ENCODE results near the gene SEPTIN10. TPM values are rescaled to one million over a fixed set of nuclear protein-coding genes. Genes with fewer than 3 reads are reported as not detected.

SEPTIN10 gene
- total RNA-seq, 1 donor from 2014 or later, result 107 TPM

DNA sequence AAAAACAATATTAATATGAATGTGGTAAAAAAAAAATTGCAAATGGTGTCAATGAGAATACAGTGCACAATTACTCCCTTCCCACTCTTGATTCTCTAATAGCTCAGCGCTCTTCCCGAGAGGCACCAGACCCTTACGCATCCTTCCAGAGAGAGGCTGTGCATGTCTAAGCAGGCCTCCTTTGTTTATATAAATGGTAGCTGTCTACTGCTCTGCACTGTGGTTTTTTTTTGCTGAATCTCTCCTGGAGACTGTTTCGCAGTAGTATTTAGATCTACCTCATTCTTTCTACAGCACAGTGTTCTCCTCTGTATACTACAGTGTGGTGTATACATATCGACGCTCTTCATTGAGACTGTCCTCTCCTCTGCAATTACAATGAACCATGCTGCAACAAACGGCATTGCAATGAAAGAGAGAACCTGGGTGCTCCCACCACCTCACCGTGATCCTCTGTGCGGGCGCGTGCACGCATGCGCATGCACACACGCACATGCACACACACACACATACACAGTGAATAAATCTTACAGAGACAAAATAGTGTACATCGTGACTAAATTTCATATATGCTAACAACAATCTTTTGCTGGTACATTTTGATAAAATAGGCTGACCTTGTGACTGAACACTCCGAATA, 19.4 kb downstream of the SEPTIN10 start:
- H3K4me3 ChIP-seq, result no peak overlapping the region
- TF ChIP-seq, protein P1, sequence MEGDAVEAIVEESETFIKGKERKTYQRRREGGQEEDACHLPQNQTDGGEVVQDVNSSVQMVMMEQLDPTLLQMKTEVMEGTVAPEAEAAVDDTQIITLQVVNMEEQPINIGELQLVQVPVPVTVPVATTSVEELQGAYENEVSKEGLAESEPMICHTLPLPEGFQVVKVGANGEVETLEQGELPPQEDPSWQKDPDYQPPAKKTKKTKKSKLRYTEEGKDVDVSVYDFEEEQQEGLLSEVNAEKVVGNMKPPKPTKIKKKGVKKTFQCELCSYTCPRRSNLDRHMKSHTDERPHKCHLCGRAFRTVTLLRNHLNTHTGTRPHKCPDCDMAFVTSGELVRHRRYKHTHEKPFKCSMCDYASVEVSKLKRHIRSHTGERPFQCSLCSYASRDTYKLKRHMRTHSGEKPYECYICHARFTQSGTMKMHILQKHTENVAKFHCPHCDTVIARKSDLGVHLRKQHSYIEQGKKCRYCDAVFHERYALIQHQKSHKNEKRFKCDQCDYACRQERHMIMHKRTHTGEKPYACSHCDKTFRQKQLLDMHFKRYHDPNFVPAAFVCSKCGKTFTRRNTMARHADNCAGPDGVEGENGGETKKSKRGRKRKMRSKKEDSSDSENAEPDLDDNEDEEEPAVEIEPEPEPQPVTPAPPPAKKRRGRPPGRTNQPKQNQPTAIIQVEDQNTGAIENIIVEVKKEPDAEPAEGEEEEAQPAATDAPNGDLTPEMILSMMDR (IDR thresholded peaks at IDR 0.05), result no peak
- TF ChIP-seq POLR2AphosphoS5 (IDR thresholded peaks at IDR 0.05; ENCODE audit: insufficient read depth in 1 of 2, low read depth in 1 of 2), result no peak
- TF ChIP-seq POLR2A (IDR thresholded peaks at IDR 0.05), result no peak
- DNase-seq (ENCODE audit: extremely low spot score in 2 of 2), result no peak
- peaks cover 11% of the 10 kb centered on the region for H3K4me1 ChIP-seq
- intact Hi-C loops (cut with DNase I), result no loop called here
- no peaks in the 10 kb centered on the region for H3K9me3 ChIP-seq
- no peak overlapping the region for H3K27ac ChIP-seq
- peaks cover 0 to 5% of the 10 kb centered on the region in 2 donors for H3K36me3 ChIP-seq
- H3K27me3 ChIP-seq, result no peaks in the 10 kb centered on the region

DNA sequence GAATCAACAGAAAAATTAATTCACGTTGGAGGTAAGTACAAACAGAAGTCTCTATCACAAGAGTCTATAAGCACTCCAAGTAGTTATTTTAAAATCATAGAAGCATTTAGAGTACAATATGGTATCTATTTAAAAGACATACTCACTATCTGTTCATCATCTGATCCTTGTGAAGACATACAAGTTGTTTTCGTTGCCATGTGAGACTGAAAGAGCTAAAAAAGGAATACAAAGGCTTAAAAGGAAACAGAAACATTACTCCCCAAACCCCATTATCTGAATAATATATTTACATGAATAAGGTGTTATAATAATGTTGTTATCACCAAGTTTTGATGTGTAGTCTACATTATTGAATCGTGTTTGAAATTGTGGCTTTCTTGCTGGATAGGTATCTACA, 20.9 kb downstream of the SEPTIN10 start:
- Histone ChIP-seq H3K4me3 (no peak overlapping the region), H3K36me3 (peaks cover 0 to 5% of the 10 kb centered on the region in 2 donors), H3K27ac (no peak overlapping the region), H3K4me1 (peaks cover 11% of the 10 kb centered on the region), H3K9me3 (no peaks in the 10 kb centered on the region), H3K27me3 (no peaks in the 10 kb centered on the region)
- no peak for TF ChIP-seq POLR2AphosphoS5 (IDR thresholded peaks at IDR 0.05; ENCODE audit: insufficient read depth in 1 of 2, low read depth in 1 of 2)
- TF ChIP-seq, protein P1 (IDR thresholded peaks at IDR 0.05), result no peak
- intact Hi-C loops (cut with DNase I), result no loop called here
- DNase-seq (ENCODE audit: extremely low spot score in 2 of 2), result no peak

DNA sequence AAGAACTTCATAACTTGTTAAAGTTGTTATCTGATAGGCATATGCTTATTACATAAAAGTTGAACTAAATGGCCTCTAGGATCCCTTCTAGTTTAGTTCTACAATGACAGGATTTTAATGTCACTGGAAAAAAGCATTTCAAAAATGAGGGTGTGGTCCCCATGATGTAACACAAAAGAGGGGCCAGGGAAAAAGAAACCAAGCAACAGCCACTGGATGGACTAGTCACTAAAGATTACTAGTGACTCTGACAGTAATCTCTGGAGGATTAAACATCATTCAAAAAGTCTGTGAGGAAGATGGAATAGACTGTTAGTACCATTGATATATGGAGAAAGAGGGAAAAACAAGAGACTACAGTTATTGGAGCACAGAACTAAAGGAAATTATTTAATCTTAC, 22.6 kb downstream of the SEPTIN10 start:
- H3K4me3 ChIP-seq, result no peak overlapping the region
- intact Hi-C loops (cut with DNase I), result no loop called here
- H3K27ac ChIP-seq, result no peak overlapping the region
- no peaks in the 10 kb centered on the region for H3K9me3 ChIP-seq
- no peaks in the 10 kb centered on the region for H3K27me3 ChIP-seq
- H3K36me3 ChIP-seq, result peaks cover 0 to 5% of the 10 kb centered on the region in 2 donors
- no peak for DNase-seq (ENCODE audit: extremely low spot score in 2 of 2)
- peaks cover 11% of the 10 kb centered on the region for H3K4me1 ChIP-seq
- no peak for TF ChIP-seq POLR2AphosphoS5 (IDR thresholded peaks at IDR 0.05; ENCODE audit: insufficient read depth in 1 of 2, low read depth in 1 of 2)
- no peak for TF ChIP-seq POLR2A (IDR thresholded peaks at IDR 0.05)
- TF ChIP-seq, protein P1 (IDR thresholded peaks at IDR 0.05), result no peak

DNA sequence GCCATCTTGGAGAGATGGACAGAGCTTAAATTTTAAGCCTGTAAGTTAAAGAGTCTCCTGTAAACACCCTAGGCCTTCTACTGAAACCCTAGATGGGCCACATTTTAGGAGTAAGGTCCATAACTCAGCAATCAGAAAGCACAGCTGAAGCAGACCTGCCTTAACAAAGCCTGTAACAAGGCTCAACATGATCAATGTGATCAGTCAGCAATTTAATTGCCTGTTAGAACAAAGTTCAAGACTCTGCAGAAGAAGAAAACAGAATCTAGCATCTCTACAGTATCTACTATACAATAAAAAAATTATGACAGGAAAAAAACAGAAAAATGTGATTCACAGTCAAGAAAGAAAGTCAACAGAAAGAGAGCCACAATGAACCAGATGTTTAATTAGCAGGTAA, 27.1 kb downstream of the SEPTIN10 start:
- intact Hi-C loops (cut with DNase I), result no loop called here
- Histone ChIP-seq H3K27me3 (no peaks in the 10 kb centered on the region), H3K4me1 (peaks cover 4% of the 10 kb centered on the region), H3K36me3 (peaks cover 0 to 5% of the 10 kb centered on the region in 2 donors), H3K4me3 (no peak overlapping the region), H3K27ac (no peak overlapping the region), H3K9me3 (no peaks in the 10 kb centered on the region)
- DNase-seq (ENCODE audit: extremely low spot score in 2 of 2), result no peak
- TF ChIP-seq POLR2AphosphoS5 (IDR thresholded peaks at IDR 0.05; ENCODE audit: insufficient read depth in 1 of 2, low read depth in 1 of 2) (no peak), POLR2A (IDR thresholded peaks at IDR 0.05) (no peak)
- TF ChIP-seq, protein P1 (IDR thresholded peaks at IDR 0.05), result no peak

Data from vagina (tissue), 2 donors.